GM18502 (cell line): ENCODE measurements around the gene PTRHD1.

Experiments
- ATAC-seq: cut with Tn5 transposase; IDR thresholded peaks from one replicate; pipeline ENCODE4 v1.9.1; 2021; ENCODE audit warnings: mild to moderate bottlenecking; ENCODE audit not compliant: unreplicated experiment, poor library complexity

PTRHD1 gene

DNA sequence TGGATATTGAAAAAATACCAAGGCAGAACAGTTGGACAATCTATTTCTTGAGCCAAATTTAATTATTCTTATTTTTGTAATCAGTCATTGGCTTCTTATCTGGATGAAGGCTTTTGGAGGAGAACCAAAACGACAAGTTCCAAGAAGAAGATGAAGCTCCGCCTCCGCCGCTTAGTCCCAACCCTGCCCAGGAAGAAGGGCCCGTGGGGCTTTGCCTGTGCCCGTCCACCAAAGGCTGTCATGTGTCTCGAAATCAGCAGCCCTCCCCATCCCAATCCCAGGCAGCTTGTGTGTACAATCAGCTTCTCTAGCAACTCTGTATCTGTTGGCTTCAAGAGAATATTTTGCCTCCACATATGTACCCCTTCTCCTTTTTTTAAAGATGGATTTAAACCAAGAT, 24.6 kb downstream of the PTRHD1 start:
- no peak for ATAC-seq

DNA sequence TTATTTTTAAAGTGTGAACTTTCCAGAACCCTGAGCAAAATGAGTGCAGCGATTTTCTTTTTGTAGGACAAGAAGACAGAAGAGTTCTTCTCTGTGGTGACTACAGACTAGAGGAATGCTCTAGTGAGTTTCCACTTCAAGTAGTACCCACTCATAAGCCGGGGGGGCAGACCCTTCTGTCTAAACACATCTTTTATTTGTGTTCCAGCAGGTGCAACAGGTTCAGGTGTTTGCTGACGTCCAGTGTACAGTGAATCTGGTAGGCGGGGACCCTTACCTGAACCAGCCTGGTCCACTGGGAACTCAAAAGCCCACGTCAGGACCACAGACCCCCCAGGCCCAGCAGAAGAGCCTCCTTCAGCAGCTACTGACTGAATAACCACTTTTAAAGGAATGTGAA, 25.2 kb downstream of the PTRHD1 start:
- no peak for ATAC-seq

DNA sequence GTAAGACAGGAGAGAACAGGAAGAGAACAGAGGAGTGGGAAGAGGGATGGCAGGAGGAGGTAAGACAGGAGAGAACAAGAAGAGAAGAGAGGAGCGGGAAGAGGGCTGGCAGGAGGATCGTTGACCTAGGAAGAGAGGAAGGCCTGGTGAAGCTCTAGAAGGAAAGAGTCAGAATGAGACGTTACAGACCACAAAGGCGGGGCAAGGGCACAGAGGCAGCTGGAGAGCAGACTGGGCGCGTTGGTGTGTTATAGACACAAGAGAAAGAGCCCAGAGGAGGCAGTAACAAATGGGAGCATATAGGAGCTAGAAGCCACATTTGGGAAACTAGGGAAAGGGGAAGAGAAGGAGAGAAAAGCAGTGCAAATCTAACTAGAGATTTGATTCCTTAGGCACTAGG, 26.6 kb downstream of the PTRHD1 start:
- no peak for ATAC-seq

DNA sequence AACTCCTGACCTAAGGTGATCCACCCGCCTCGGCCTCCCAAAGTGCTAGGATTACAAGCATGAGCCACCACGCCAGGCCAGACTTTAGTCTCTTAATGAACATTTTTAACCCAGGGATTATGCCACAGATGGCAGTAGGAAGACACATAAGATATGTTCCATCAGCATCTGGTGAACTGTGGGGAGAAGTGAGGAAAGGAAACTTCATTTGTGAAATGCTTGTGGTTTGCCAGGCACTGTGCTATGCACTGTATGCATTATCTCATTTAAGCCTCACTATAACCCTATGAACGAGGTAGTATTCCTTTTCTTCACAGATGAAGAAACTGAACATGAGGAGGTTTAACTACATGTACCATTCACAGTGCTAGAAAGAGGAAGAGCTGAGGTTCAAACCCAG, 29.3 kb downstream of the PTRHD1 start:
- no peak for ATAC-seq

DNA sequence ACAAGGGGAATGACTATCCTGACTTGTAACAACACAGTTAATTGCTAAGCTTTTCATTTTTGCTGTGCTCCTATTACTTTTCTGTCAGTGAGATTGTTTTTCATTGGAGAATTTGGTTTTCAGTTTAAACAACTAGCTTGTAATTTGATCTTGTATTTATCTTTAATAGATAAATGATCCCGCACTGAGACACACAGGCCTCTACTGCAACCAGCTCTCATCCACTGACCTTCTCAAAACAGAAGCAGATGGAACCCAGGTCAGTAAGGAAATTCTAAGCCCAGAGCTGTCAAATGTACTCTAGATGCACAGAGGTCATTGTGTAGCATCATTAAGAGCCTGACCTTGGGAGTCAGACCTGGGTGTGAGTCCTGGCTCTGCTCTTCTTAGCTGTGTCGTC, 30.7 kb downstream of the PTRHD1 start:
- ATAC-seq = no peak

DNA sequence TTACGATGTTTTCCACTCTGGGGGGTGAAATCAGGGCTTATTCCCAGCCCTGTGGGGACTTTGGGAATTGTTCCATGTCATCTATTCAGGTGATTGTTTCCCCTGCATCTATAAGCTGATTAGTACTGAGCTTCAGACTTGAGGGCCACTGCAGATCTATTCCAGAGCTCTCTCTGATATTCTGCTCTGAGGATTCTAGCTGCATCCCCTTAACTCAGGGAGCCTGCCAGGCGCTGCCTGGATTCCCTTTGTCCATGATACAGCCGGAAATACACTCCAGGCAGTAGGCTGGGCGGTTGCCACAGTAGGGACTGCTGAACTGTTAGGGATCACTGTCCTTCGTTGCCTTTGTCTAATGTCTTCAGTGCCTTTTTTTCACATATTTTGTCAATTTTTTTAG, 31.3 kb downstream of the PTRHD1 start:
- no peak for ATAC-seq

DNA sequence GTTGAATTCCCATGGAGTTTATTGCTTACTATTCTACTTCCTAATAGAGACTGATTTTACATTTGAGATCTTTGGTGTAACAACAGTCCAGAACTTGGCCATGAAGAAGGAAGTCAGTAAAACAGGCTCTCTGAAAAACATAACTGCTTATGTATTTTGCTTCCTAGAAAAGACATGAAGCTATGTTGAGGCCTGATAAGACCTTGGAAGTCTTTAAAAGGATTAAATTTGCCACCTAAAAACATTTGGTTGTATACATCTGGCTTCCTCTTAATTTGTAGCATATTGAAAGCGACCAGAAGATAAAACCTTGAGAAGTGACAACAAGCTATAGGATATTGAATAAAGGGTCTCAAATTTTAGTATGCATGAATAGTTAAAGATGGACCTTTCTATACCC, 36.4 kb downstream of the PTRHD1 start:
- ATAC-seq = no peak

DNA sequence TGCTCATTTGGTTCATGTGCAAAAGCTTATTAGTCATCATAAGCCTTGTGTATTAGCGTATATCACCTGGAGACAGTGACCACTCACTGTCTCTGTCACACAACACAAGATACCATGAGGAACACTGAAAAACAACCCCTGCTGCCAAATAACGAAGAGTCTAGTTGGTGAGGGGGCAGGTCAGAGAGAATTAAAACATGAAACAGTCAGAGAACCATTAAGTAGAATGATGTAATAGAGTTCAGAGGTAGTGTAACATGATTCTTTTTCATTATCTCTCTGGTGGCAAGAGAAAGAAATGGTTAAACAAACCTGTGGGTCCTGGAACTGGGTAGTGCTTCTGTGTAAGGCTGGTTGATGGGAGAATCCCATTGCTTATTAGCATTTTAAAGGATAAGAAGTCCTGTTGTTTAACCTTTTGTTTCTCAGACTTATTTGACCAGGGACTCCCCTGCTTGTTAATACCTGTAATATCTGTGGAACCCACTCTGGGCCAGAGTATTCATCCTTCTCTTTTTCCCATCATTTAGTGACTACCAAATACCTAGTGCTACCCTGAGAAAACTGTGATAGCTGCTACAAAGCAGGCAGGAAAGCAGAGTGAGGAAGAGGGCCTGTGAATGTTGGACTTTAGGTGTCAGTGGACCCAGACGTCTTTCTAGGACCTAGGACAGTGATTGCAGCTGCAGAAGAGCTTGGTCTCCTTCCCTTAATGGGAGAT, 38.0 kb downstream of the PTRHD1 start:
- ATAC-seq = no peak

DNA sequence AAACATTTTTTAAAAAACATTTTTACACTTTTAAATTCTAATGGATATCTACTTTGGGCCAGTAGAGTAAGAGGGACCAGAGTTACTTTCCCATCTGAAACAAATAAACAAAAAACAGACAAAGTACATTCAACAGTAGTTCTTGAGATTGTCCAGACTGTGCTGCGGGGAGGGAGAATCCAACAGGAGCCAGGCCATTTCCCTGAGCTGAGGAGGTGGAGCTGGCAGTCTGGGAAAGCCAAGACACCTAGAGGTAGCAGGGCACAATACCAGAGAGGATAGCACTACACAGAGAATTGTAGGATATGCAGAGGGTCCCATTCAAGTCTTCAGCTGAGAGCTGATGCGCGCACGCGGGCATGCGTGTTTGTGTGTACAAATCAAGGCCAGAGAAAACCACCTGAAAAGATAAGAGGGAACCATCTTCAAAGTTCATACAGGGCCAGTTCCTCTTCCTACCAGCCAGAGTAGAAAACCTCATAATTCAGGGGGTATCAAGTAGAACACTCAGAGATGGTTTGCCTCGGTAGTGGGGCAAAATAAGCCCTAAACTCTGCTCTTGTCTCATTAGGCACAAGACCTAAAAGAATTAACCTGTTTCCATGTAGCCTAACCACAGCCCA, 44.0 kb downstream of the PTRHD1 start:
- ATAC-seq = no peak

DNA sequence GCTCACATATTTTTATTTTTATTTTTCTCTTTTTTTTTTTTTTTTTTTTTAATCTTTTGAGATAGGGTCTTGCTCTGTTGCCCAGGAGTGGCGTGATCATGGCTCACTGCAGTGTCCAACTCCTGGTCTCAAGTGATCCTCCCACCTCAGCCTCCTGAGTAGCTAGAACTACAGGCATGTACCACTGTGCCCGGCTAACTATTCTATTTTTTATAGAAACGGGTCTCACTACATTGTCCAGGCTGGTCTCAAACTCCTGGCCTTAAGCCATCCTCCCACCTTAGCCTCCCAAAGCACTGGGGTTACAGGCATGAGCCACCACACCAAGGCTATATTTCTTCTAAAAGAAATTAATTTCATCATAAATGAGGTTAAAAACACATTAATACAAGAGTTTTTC, 45.9 kb downstream of the PTRHD1 start:
- ATAC-seq = no peak

DNA sequence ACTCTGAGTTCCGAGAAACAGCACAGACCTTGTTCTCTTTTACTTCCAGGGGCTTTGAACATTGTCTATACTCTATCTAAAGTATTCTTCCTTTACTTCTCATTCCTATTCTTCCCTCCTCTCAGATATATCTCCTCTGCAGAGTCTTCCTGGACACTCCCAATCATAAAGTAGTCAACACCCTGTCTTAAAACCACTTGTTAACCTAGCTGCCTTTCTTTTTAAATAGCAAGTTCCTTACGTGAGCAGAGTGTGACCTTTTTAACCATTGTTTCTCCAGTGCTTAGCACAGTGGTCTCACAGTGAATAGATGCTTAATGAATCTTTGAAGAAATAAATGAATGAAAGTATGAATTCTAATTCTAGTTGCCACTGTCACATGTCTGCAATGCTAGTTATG, 47.4 kb downstream of the PTRHD1 start:
- no peak for ATAC-seq

DNA sequence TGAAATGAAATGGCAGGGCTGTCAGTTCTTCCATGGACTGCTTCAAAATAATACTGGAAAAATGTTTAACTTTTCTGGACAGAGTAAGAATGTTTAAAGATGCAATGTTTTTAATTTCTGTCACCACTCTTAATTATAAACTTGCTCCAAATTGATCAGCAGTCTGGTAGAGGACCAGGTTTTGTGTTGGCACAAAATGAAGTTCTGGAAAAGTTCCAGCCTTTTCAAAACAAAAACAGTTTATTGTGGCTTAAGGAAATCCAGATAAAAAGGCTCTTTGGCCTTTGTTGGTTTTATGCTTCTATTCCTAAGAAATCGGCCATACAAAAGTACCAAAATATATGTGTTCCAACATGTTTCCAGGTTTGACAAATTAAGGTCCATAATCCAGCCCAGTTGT, 48.8 kb downstream of the PTRHD1 start:
- no peak for ATAC-seq

DNA sequence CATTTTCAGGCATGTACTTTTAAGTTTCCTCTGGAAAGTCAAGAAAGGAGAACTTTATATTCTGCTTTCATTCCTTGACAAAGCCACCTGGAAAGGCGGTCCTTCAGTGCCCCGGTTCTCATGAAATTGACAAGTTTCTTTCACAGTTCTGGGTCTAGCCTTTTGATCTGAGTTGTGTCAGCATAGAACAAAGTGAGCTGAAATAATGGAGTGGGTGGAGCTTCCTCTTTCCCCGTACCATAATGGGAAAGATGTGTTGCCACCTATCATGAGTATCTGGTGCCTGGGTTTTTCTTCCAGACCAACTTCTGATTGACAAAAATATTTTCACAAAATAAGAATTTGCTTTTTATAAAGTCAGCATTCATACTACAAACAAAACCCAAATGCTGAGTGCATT, 49.3 kb downstream of the PTRHD1 start:
- no peak for ATAC-seq

DNA sequence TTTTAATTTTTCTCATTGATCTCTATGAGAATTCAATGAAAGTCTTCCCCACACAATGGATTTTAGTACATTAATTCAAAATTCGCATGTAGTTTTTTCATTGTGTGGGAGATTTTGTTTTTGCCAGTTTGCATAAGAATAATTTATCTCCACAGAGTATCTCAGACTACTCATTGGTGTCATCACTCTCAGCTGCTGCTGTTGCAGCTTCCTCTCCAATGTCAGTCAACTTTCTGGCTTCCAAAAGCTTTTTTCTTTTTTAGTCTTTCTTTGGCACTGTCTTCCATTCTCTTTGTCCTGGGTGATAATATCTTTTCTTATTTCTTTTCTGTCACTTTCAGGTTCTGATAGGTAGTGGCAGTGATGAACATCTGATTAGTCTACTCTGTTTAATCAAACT, 50.5 kb downstream of the PTRHD1 start:
- no peak for ATAC-seq

DNA sequence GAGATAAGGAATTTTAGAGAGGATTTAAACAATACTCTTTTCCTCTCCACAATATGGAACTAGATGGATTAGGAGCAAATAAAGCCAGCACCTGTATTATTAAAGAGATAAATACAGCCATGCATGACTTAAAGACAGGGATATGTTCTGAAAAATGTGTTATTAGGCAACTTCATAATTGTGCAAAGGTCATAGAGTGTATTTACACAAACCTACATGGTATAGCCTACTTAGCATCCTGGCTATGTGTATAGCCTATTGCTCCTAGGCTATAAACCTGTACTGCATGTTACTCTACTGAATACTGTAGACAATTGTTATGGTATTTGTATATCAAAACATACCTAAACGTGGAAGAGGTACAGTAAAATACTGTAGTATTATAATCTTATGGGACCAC, 53.0 kb downstream of the PTRHD1 start:
- ATAC-seq = no peak
